T-helper 17 cell (primary cell): ENCODE measurements around the gene SMYD5. TPM values are rescaled to one million over a fixed set of nuclear protein-coding genes. Genes with fewer than 3 reads are reported as not detected.

Experiments used
- ATAC-seq: fragments of 150-1000 bp; cut with Tn5 transposase; 2 replicates; pipeline ENCODE4 v1.10.0; 2021; ENCODE audit warnings: mild to moderate bottlenecking, moderate library complexity
- DNase-seq, 3 donors: peaks; one replicate each; pipeline versions ENCODE4 v3.0.0 to v3.0.0-alpha.2; 2020 to 2021
- H3K9me3 ChIP-seq: one replicate; pipeline ENCODE4 v1.7.0; 2013; ENCODE audit warnings: low read length, mild to moderate bottlenecking; ENCODE audit not compliant: control insufficient read depth, poor library complexity, severe bottlenecking
- H3K27ac Mint-ChIP-seq: one replicate; pipeline ENCODE4 v1.8.0; 2022; ENCODE audit warnings: mild to moderate bottlenecking, moderate library complexity, mixed read lengths
- H3K27me3 Mint-ChIP-seq: one replicate; pipeline ENCODE4 v1.8.0; 2022; ENCODE audit warnings: mixed read lengths
- H3K36me3 Mint-ChIP-seq: one replicate; pipeline ENCODE4 v1.8.0; 2022; ENCODE audit warnings: low read depth, mixed read lengths
- H3K4me1 Mint-ChIP-seq: one replicate; pipeline ENCODE4 v1.8.0; 2022; ENCODE audit warnings: mild to moderate bottlenecking, mixed read lengths
- H3K4me3 Mint-ChIP-seq: one replicate; pipeline ENCODE4 v1.8.0; 2022; ENCODE audit warnings: mild to moderate bottlenecking, moderate library complexity, mixed read lengths
- total RNA-seq, 4 donors: library from RNA in 2 of 4; stranded (reverse) in 2 of 4; gene quantifications; one replicate each; pipeline ENCODE4 v1.2.3 and lab custom pipeline; 2022 to 2026

The SMYD5 gene
- total RNA-seq, 2 donors from 2014 or later: 31.9 to 37.0 TPM

GRCh38 chr2:73235315-73236028 is 21.4 kb downstream of the SMYD5 start:
- no peak for ATAC-seq

GRCh38 chr2:73237168-73237567 is 23.1 kb downstream of the SMYD5 start:
- ATAC-seq: no peak
- peaks cover 5% of the 10 kb centered on the region for H3K36me3 Mint-ChIP-seq
- H3K4me3 Mint-ChIP-seq: peak overlapping the region; percentile 51

More at GRCh38 chr2:73235315-73236028, 21.4 kb downstream of the SMYD5 start:
- Mint-ChIP-seq H3K36me3 (peaks cover 5% of the 10 kb centered on the region), H3K4me1 (peaks cover 41% of the 10 kb centered on the region), H3K27me3 (no peaks in the 10 kb centered on the region), H3K27ac (peak overlapping the region; percentile 95), H3K4me3 (peak overlapping the region; percentile 97)
- no peak for DNase-seq
- H3K9me3 ChIP-seq: no peaks in the 10 kb centered on the region

DNA sequence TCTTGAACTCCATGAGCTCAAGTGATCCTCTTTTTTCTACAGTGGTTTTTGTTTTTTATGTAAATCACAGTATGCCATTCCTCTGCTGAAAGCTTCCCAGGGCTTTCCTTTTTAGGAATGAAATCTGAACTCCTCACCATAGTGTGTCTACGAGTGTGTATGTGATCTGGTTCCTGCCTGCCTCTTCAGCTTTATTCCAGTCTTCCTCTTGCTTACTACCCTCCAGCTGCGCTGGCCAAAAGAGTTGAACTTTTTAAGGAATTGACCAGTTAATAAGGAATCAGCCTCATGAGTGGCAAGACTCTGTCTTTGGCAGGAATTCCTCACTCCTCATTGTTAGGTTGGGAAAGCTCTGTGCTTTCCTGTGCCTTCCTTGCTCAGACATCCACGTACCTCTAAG is 24.1 kb downstream of the SMYD5 start:
- H3K4me3 Mint-ChIP-seq: no peak overlapping the region
- H3K36me3 Mint-ChIP-seq: peaks cover 5% of the 10 kb centered on the region
- no peaks in the 10 kb centered on the region for H3K27me3 Mint-ChIP-seq
- peak overlapping the region; percentile 59 for H3K27ac Mint-ChIP-seq
- ATAC-seq (no peak), DNase-seq (no peak)
- peaks cover 32% of the 10 kb centered on the region for H3K4me1 Mint-ChIP-seq
- H3K9me3 ChIP-seq: no peaks in the 10 kb centered on the region

More at GRCh38 chr2:73237168-73237567, 23.1 kb downstream of the SMYD5 start:
- no peaks in the 10 kb centered on the region for H3K9me3 ChIP-seq
- no peaks in the 10 kb centered on the region for H3K27me3 Mint-ChIP-seq
- H3K4me1 Mint-ChIP-seq: peaks cover 36% of the 10 kb centered on the region
- H3K27ac Mint-ChIP-seq: peak overlapping the region; percentile 95
- no peak for DNase-seq

GRCh38 chr2:73238976-73239375 is 24.9 kb downstream of the SMYD5 start:
- Mint-ChIP-seq H3K27ac (peak overlapping the region; percentile 34), H3K4me3 (no peak overlapping the region), H3K4me1 (peaks cover 27% of the 10 kb centered on the region), H3K36me3 (peaks cover 5% of the 10 kb centered on the region), H3K27me3 (no peaks in the 10 kb centered on the region)
- no peaks in the 10 kb centered on the region for H3K9me3 ChIP-seq
- DNase-seq (no peak), ATAC-seq (no peak)

GRCh38 chr2:73239776-73240175 is 25.7 kb downstream of the SMYD5 start:
- DNase-seq: no peak
- H3K9me3 ChIP-seq: no peaks in the 10 kb centered on the region
- Mint-ChIP-seq H3K36me3 (peaks cover 5% of the 10 kb centered on the region), H3K27me3 (no peaks in the 10 kb centered on the region), H3K4me1 (peaks cover 26% of the 10 kb centered on the region), H3K27ac (peak overlapping the region; percentile 34), H3K4me3 (no peak overlapping the region)
- ATAC-seq: no peak

DNA sequence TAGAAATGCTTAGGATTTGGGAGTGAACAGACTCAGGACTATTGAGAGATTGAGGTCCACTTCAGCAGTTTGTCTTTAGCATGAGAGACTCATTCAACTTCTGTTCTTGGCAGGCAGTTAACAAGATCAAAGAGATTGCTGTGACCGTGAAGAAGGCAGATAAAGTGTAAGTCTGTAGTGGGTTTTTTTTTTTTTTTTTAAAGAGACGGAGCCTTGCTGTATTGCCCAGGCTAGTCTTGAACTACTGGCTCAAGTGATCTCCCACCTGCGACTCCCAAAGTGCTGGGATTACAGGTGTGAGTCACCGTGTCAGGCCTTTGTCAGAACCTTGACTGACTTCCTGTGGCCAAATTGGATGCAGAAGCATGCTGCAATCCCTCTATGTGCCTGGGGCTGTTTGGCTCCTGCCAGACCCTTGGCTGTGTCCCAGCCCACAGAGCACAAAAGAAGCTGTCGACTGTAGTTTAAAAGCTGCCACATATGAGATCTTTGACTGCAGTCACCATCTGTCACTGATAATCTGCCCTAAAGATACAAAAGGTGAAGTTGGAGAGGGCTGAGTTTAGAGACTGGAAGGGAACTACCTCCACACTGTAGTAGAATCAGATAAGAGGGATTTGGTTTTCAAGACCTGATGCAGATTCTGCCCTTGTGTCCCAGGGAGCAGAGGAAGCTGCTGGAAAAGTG is 30.0 kb downstream of the SMYD5 start:
- Mint-ChIP-seq H3K27ac (no peak overlapping the region), H3K4me1 (peaks cover 14% of the 10 kb centered on the region), H3K36me3 (peaks cover 11% of the 10 kb centered on the region), H3K4me3 (no peak overlapping the region), H3K27me3 (no peaks in the 10 kb centered on the region)
- H3K9me3 ChIP-seq: no peaks in the 10 kb centered on the region
- ATAC-seq (no peak), DNase-seq (no peak)

GRCh38 chr2:73244580-73244979 is 30.5 kb downstream of the SMYD5 start:
- no peaks in the 10 kb centered on the region for H3K27me3 Mint-ChIP-seq
- no peak overlapping the region for H3K4me3 Mint-ChIP-seq
- ATAC-seq (no peak), DNase-seq (no peak)
- no peak overlapping the region for H3K27ac Mint-ChIP-seq
- H3K4me1 Mint-ChIP-seq: peaks cover 13% of the 10 kb centered on the region
- H3K9me3 ChIP-seq: no peaks in the 10 kb centered on the region
- peaks cover 13% of the 10 kb centered on the region for H3K36me3 Mint-ChIP-seq

- H3K9me3 ChIP-seq: no peaks in the 10 kb centered on the region
- H3K27me3 Mint-ChIP-seq: no peaks in the 10 kb centered on the region
- ATAC-seq (no peak), DNase-seq (no peak)
- peak overlapping the region; percentile 60 for H3K27ac Mint-ChIP-seq
- H3K4me1 Mint-ChIP-seq: peaks cover 13% of the 10 kb centered on the region
- no peak overlapping the region for H3K4me3 Mint-ChIP-seq
- H3K36me3 Mint-ChIP-seq: peaks cover 17% of the 10 kb centered on the region
Observed at GRCh38 chr2:73246850-73247249, 32.8 kb downstream of the SMYD5 start.

GRCh38 chr2:73249636-73250035 is 35.6 kb downstream of the SMYD5 start:
- no peaks in the 10 kb centered on the region for H3K9me3 ChIP-seq
- Mint-ChIP-seq H3K4me3 (no peak overlapping the region), H3K27ac (peak overlapping the region; percentile 39), H3K27me3 (no peaks in the 10 kb centered on the region), H3K4me1 (peaks cover 13% of the 10 kb centered on the region), H3K36me3 (peaks cover 22% of the 10 kb centered on the region)
- ATAC-seq (no peak), DNase-seq (no peak)

GRCh38 chr2:73250872-73251846 is 37.1 kb downstream of the SMYD5 start:
- H3K4me3 Mint-ChIP-seq: no peak overlapping the region
- H3K4me1 Mint-ChIP-seq: peaks cover 10% of the 10 kb centered on the region
- H3K27ac Mint-ChIP-seq: no peak overlapping the region
- H3K36me3 Mint-ChIP-seq: peaks cover 16% of the 10 kb centered on the region
- no peaks in the 10 kb centered on the region for H3K9me3 ChIP-seq
- no peaks in the 10 kb centered on the region for H3K27me3 Mint-ChIP-seq
- ATAC-seq (no peak), DNase-seq (no peak)

DNA sequence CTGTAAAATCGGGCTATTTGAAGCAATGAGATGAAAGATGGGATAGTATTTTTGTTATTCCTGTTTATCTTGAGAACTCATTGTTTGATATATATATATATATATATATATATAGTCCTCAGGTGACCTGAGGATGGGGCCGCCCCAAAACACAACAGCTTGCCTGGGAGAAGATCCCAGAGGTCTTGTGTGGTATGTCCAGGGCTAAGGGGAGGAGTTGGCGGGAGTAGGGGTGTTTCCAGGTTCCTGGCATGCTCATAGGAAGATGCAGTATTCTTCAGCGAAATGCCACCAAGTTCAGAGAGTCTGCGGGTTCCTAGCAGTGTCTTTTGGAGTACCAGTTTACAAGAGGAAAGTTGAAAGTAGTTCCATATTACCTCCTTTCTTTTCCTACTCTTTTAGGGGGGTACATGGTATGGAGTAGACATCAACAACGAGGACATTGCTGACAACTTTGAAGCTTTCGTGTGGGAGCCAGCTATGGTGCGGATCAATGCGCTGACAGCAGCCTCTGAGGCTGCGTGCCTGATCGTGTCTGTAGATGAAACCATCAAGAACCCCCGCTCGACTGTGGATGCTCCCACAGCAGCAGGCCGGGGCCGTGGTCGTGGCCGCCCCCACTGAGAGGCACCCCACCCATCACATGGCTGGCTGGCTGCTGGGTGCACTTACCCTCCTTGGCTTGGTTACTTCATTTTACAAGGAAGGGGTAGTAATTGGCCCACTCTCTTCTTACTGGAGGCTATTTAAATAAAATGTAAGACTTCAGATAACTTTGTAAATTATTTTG is 38.4 kb downstream of the SMYD5 start:
- Mint-ChIP-seq H3K4me1 (peaks cover 12% of the 10 kb centered on the region), H3K36me3 (peaks cover 11% of the 10 kb centered on the region), H3K27ac (no peak overlapping the region), H3K27me3 (no peaks in the 10 kb centered on the region), H3K4me3 (no peak overlapping the region)
- DNase-seq (no peak), ATAC-seq (no peak)
- H3K9me3 ChIP-seq: no peaks in the 10 kb centered on the region

GRCh38 chr2:73253400-73253799 is 39.4 kb downstream of the SMYD5 start:
- peaks cover 11% of the 10 kb centered on the region for H3K36me3 Mint-ChIP-seq
- H3K4me3 Mint-ChIP-seq: no peak overlapping the region
- no peaks in the 10 kb centered on the region for H3K27me3 Mint-ChIP-seq
- DNase-seq: no peak
- H3K4me1 Mint-ChIP-seq: peaks cover 12% of the 10 kb centered on the region
- H3K9me3 ChIP-seq: no peaks in the 10 kb centered on the region
- ATAC-seq: no peak
- H3K27ac Mint-ChIP-seq: peak overlapping the region; percentile 45
